ENCODE results near the gene AMIGO3. TPM values are rescaled to one million over a fixed set of nuclear protein-coding genes. Genes with fewer than 3 reads are reported as not detected.
A peak's percentile ranks its signal among the peaks of the same experiment; 100 is the strongest.

AMIGO3 gene
- polyA plus RNA-seq, 1 donor (not counting 4 experiments of a cell fraction or from before 2014, with no cell fraction given), result 0.03 TPM

- H3K4me1 ChIP-seq (ENCODE audit: control insufficient read depth, extremely low read depth, insufficient read depth, low read length), result peaks cover 12% of the 10 kb centered on the region
- H3K79me2 ChIP-seq (ENCODE audit: control insufficient read depth, insufficient read depth, low read length), result peaks cover 24% of the 10 kb centered on the region
- H3K27me3 ChIP-seq (ENCODE audit: control insufficient read depth, extremely low read depth, insufficient read depth, low read length), result no peaks in the 10 kb centered on the region
- TF ChIP-seq CTCF (optimal IDR thresholded peaks at IDR 0.05 in 1 of 3, IDR thresholded peaks at IDR 0.05 in 1 of 3, conservative IDR thresholded peaks at IDR 0.05 in 1 of 3; ENCODE audit: extremely low read depth in 1 of 3, insufficient read depth in 2 of 3, low read length in 3 of 3), result no peak
- no peak for TF ChIP-seq EZH2 (IDR thresholded peaks at IDR 0.05; ENCODE audit: low read length)
- dilution Hi-C loops (cut with MboI; ENCODE audit: extremely low pct_ligation_motif_present, low sequenced_read_pairs), result loop anchor here (25.0 kb wide), 1 partner anchor 114 kb away; the partner anchor contains the start of genes CAMKV and TRAIP
- H3K27ac ChIP-seq (ENCODE audit: control insufficient read depth, insufficient read depth, low read length), result no peak overlapping the region
- H4K20me1 ChIP-seq (ENCODE audit: control insufficient read depth, extremely low read depth, insufficient read depth, low read length), result no peaks in the 10 kb centered on the region
- DNase-seq (ENCODE audit: low read depth, low spot score), result no peak
- H2AFZ ChIP-seq (ENCODE audit: control insufficient read depth, low read length), result no peak overlapping the region
- no peak for FAIRE-seq
- no peaks in the 10 kb centered on the region for H3K9me1 ChIP-seq (ENCODE audit: control insufficient read depth, extremely low read depth, insufficient read depth, low read length)
- H3K9ac ChIP-seq (ENCODE audit: control insufficient read depth, extremely low read depth, insufficient read depth, low read length), result no peak overlapping the region
- no peaks in the 10 kb centered on the region for H3K9me3 ChIP-seq (ENCODE audit: control insufficient read depth, low read depth, low read length)
- no peak overlapping the region for H3K4me2 ChIP-seq (ENCODE audit: control insufficient read depth, extremely low read depth, insufficient read depth, low read depth, low read length)
- peaks cover 7 to 15% of the 10 kb centered on the region in 2 experiments for H3K36me3 ChIP-seq (ENCODE audit: control insufficient read depth in 2 of 2, extremely low read depth in 1 of 2, insufficient read depth in 2 of 2, low read length in 2 of 2)
- no peak overlapping the region for H3K4me3 ChIP-seq (ENCODE audit: control insufficient read depth in 2 of 3, extremely low read depth in 1 of 3, insufficient read depth in 2 of 3, low read depth in 1 of 3, low read length in 3 of 3)
Observed at GRCh38 chr3:49747792-49748480, 28.5 kb upstream of the AMIGO3 start.

- Histone ChIP-seq H3K79me2 (ENCODE audit: control insufficient read depth, insufficient read depth, low read length) (peaks cover 20% of the 10 kb centered on the region), H3K9me3 (ENCODE audit: control insufficient read depth, low read depth, low read length) (no peaks in the 10 kb centered on the region), H4K20me1 (ENCODE audit: control insufficient read depth, extremely low read depth, insufficient read depth, low read length) (no peaks in the 10 kb centered on the region), H3K9me1 (ENCODE audit: control insufficient read depth, extremely low read depth, insufficient read depth, low read length) (no peaks in the 10 kb centered on the region), H3K9ac (ENCODE audit: control insufficient read depth, extremely low read depth, insufficient read depth, low read length) (no peak overlapping the region), H2AFZ (ENCODE audit: control insufficient read depth, low read length) (no peak overlapping the region), H3K36me3 (ENCODE audit: control insufficient read depth in 2 of 2, extremely low read depth in 1 of 2, insufficient read depth in 2 of 2, low read length in 2 of 2) (peaks cover 7 to 15% of the 10 kb centered on the region in 2 experiments), H3K4me3 (ENCODE audit: control insufficient read depth in 2 of 3, extremely low read depth in 1 of 3, insufficient read depth in 2 of 3, low read depth in 1 of 3, low read length in 3 of 3) (no peak overlapping the region), H3K27ac (ENCODE audit: control insufficient read depth, insufficient read depth, low read length) (no peak overlapping the region), H3K4me2 (ENCODE audit: control insufficient read depth, extremely low read depth, insufficient read depth, low read depth, low read length) (no peak overlapping the region), H3K27me3 (ENCODE audit: control insufficient read depth, extremely low read depth, insufficient read depth, low read length) (no peaks in the 10 kb centered on the region), H3K4me1 (ENCODE audit: control insufficient read depth, extremely low read depth, insufficient read depth, low read length) (peaks cover 12% of the 10 kb centered on the region)
- DNase-seq (ENCODE audit: low read depth, low spot score), result no peak
- peak; percentile 89 for FAIRE-seq
- TF ChIP-seq CTCF (optimal IDR thresholded peaks at IDR 0.05 in 1 of 3, IDR thresholded peaks at IDR 0.05 in 1 of 3, conservative IDR thresholded peaks at IDR 0.05 in 1 of 3; ENCODE audit: extremely low read depth in 1 of 3, insufficient read depth in 2 of 3, low read length in 3 of 3), result no peak
- dilution Hi-C loops (cut with MboI; ENCODE audit: extremely low pct_ligation_motif_present, low sequenced_read_pairs), result loop anchor here (25.0 kb wide), 1 partner anchor 116 kb away; the partner anchor contains the start of genes CAMKV and TRAIP
Observed at GRCh38 chr3:49745986-49746385, 26.5 kb upstream of the AMIGO3 start.
